Right ventricle myocardium superior (tissue), 1 donor: ENCODE data around the gene RASIP1. TPM values are rescaled to one million over a fixed set of nuclear protein-coding genes. Genes with fewer than 3 reads are reported as not detected.
A peak's percentile ranks its signal among the peaks of the same experiment; 100 is the strongest.
"Not testable (repeated sequence)": the region's sequence is repeated elsewhere in the genome, so short reads cannot be mapped to it uniquely, and the experiment has no call there.

Experiments used
- ATAC-seq: fragments of 200-7000 bp; cut with Tn5 transposase; one replicate; pipeline ENCODE4 v1.9.1; 2020; ENCODE audit warnings: mild to moderate bottlenecking; ENCODE audit not compliant: poor library complexity
- DNase-seq: peaks from one replicate; pipeline ENCODE4 v3.0.0-alpha.2; 2020
- intact Hi-C: fragments of 100-400 bp; cut with DNase I; formaldehyde crosslinking; loops from one replicate; pipeline ENCODE4 v1.11.2; 2022
- total RNA-seq: library from RNA; stranded (reverse); fragmentation: NEBNext Ultra II Directional; extraction: Animal tissue kit (Norgen Biotek cat#: 25700); gene quantifications from one replicate; pipeline ENCODE4 v1.2.1, GENCODE V29; 2021
- donor health status: DM: no; HTN: yes; CAD: no; lungs with severe emphysema.

Gene RASIP1
- total RNA-seq, 1 donor from 2014 or later, result 15.1 TPM

- no peak for DNase-seq
- no peak for ATAC-seq
- intact Hi-C loops, result loop anchor here (5.0 to 10.0 kb wide), 2 partner anchors 62 to 95 kb away; partner anchors contain the start of gene CA11
Observed at GRCh38 chr19:48739404-48740163, 826 bp downstream of the RASIP1 start.

GRCh38 chr19:48738557-48739403, 1.6 kb downstream of the RASIP1 start:
- peak; percentile 94 for DNase-seq
- ATAC-seq, result peak; percentile 91
- intact Hi-C loops, result loop anchor here (5.0 to 10.0 kb wide), 2 partner anchors 61 to 94 kb away; partner anchors contain the start of gene CA11

- intact Hi-C loops, result loop anchor here (5.0 to 10.0 kb wide), 2 partner anchors 60 to 93 kb away; partner anchors contain the start of gene CA11
- ATAC-seq, result no peak
Observed at GRCh38 chr19:48737360-48737998, 2.9 kb downstream of the RASIP1 start.

GRCh38 chr19:48735031-48735615, 5.3 kb downstream of the RASIP1 start:
- ATAC-seq (no peak), DNase-seq (no peak)
- intact Hi-C loops, result loop anchor here (5.0 to 10.0 kb wide), 2 partner anchors 58 to 90 kb away; partner anchors contain the start of gene CA11

More at GRCh38 chr19:48737360-48737998, 2.9 kb downstream of the RASIP1 start:
- DNase-seq, result no peak

- intact Hi-C loops, result loop anchor here (5.0 to 10.0 kb wide), 2 partner anchors 57 to 90 kb away; partner anchors contain the start of gene CA11
- DNase-seq, result no peak
- no peak for ATAC-seq
Observed at GRCh38 chr19:48734625-48735024, 5.8 kb downstream of the RASIP1 start.

GRCh38 chr19:48731452-48731851, 9.0 kb downstream of the RASIP1 start:
- ATAC-seq (no peak), DNase-seq (no peak)
- intact Hi-C loops, result loop anchor here (10.0 kb wide), 1 partner anchor 87 kb away; the partner anchor contains the start of gene CA11

GRCh38 chr19:48728911-48729664, 11.3 kb downstream of the RASIP1 start:
- no peak for DNase-seq
- ATAC-seq, result peak; percentile 13
- intact Hi-C loops, result no loop called here

GRCh38 chr19:48726556-48726955, 13.9 kb downstream of the RASIP1 start:
- no peak for DNase-seq
- intact Hi-C loops, result no loop called here
- ATAC-seq, result no peak

GRCh38 chr19:48724796-48725753, 15.3 kb downstream of the RASIP1 start:
- no peak for DNase-seq
- ATAC-seq, result peak; percentile 9
- intact Hi-C loops, result no loop called here

GRCh38 chr19:48722196-48722708, 18.2 kb downstream of the RASIP1 start:
- DNase-seq, result no peak
- intact Hi-C loops, result no loop called here
- no peak for ATAC-seq

- ATAC-seq, result peak; percentile 89
- intact Hi-C loops, result no loop called here
- DNase-seq, result peak; percentile 99
Observed at GRCh38 chr19:48720613-48721296, 19.7 kb downstream of the RASIP1 start.

GRCh38 chr19:48720251-48720612, 20.2 kb downstream of the RASIP1 start:
- peak; percentile 39 for ATAC-seq
- intact Hi-C loops, result no loop called here
- DNase-seq, result peak; percentile 62

- DNase-seq (no peak), ATAC-seq (no peak)
- intact Hi-C loops, result no loop called here
Observed at GRCh38 chr19:48719263-48720171, 20.9 kb downstream of the RASIP1 start, which contains the start of gene MAMSTR. Gene MAMSTR (minus strand): TSS chr19:48719725. CDS start chr19:48719031, 694 bp downstream.

- intact Hi-C loops, result no loop called here
- ATAC-seq (no peak), DNase-seq (no peak)
Observed at GRCh38 chr19:48718711-48719231, 21.6 kb downstream of the RASIP1 start.

GRCh38 chr19:48718106-48718505, 22.3 kb downstream of the RASIP1 start:
- DNase-seq, intact Hi-C loops, ATAC-seq: not testable (repeated sequence)
